Neural progenitor cell (in vitro differentiated cells): ENCODE results near the gene STARD3. TPM values are rescaled to one million over a fixed set of nuclear protein-coding genes. Genes with fewer than 3 reads are reported as not detected.

Experiments used
- DNase-seq: peaks from one replicate; pipeline ENCODE4 v3.0.0-alpha.2; 2016; ENCODE audit warnings: low spot score
- H2AFZ ChIP-seq: fragments of 200-600 bp; sonication (generic); replicated peaks from 2 replicates; pipeline ENCODE4 v1.6.1; 2016; ENCODE audit warnings: antibody characterized with exemption
- H3F3A ChIP-seq: fragments of 200-600 bp; sonication (generic); 2 replicates; pipeline ENCODE4 v1.6.1; 2016; ENCODE audit warnings: antibody characterized with exemption, low read depth
- H3K27ac ChIP-seq: fragments of 200-600 bp; sonication (generic); 2 replicates; pipeline ENCODE4 v1.5.1; 2016; ENCODE audit warnings: mild to moderate bottlenecking
- H3K27me3 ChIP-seq: fragments of 200-600 bp; sonication (generic); 2 replicates; pipeline ENCODE4 v1.6.1; 2016; ENCODE audit warnings: mild to moderate bottlenecking, moderate library complexity
- H3K36me3 ChIP-seq: fragments of 200-600 bp; sonication (generic); 2 replicates; pipeline ENCODE4 v1.5.1; 2016
- H3K4me1 ChIP-seq: fragments of 200-600 bp; sonication (generic); 2 replicates; pipeline ENCODE4 v1.6.1; 2016; ENCODE audit warnings: mixed run types
- H3K4me2 ChIP-seq: fragments of 200-600 bp; sonication (generic); 2 replicates; pipeline ENCODE4 v1.6.1; 2016
- H3K4me3 ChIP-seq: fragments of 200-600 bp; sonication (generic); 2 replicates; pipeline ENCODE4 v1.5.1; 2016
- H3K79me2 ChIP-seq: fragments of 200-600 bp; sonication (generic); 2 replicates; pipeline ENCODE4 v1.6.1; 2016; ENCODE audit warnings: low read depth
- H3K9ac ChIP-seq: fragments of 200-600 bp; sonication (generic); 2 replicates; pipeline ENCODE4 v1.6.1; 2016
- H3K9me3 ChIP-seq: fragments of 200-600 bp; sonication (generic); 2 replicates; pipeline ENCODE4 v1.5.1; 2016; ENCODE audit warnings: low read depth
- H4K20me1 ChIP-seq: fragments of 200-600 bp; sonication (generic); 2 replicates; pipeline ENCODE4 v1.6.1; 2016; ENCODE audit warnings: low read depth
- H3K27ac Mint-ChIP-seq: 3 replicates; pipeline ENCODE4 v1.8.0; 2021; ENCODE audit warnings: mixed read lengths
- H3K27me3 Mint-ChIP-seq: 2 replicates; pipeline ENCODE4 v1.8.0; 2022; ENCODE audit warnings: low read depth, mild to moderate bottlenecking, inconsistent platforms, moderate library complexity, mixed read lengths; ENCODE audit not compliant: insufficient read depth
- H3K36me3 Mint-ChIP-seq: 3 replicates; pipeline ENCODE4 v1.8.0; 2021; ENCODE audit warnings: mixed read lengths
- H3K4me1 Mint-ChIP-seq: 3 replicates; pipeline ENCODE4 v1.8.0; 2021; ENCODE audit warnings: mixed read lengths
- H3K4me3 Mint-ChIP-seq: 3 replicates; pipeline ENCODE4 v1.8.0; 2021; ENCODE audit warnings: mild to moderate bottlenecking, moderate library complexity, mixed read lengths
- H3K9me3 Mint-ChIP-seq: 3 replicates; pipeline ENCODE4 v1.8.0; 2020; ENCODE audit warnings: mixed read lengths
- CTCF ChIP-seq: fragments of 200-600 bp; sonication (generic); IDR thresholded peaks from 2 replicates; pipeline ENCODE4 v1.5.1; 2017; ENCODE audit warnings: antibody characterized with exemption, mild to moderate bottlenecking
- EZH2 ChIP-seq: fragments of 200-600 bp; sonication (generic); IDR thresholded peaks from 2 replicates; pipeline ENCODE4 v1.6.1; 2017; ENCODE audit warnings: antibody characterized with exemption, mild to moderate bottlenecking, moderate library complexity
- EZH2phosphoT487 ChIP-seq: fragments of 200-600 bp; sonication (generic); IDR thresholded peaks from 2 replicates; pipeline ENCODE4 v1.6.1; 2017; ENCODE audit warnings: antibody characterized with exemption
- total RNA-seq: library from RNA; depleted of rRNA; stranded (reverse); fragments of >200 nt; gene quantifications from 2 replicates; pipeline ENCODE4 v1.2.3, GENCODE V29; 2015; ENCODE audit warnings: low replicate concordance

The STARD3 gene
- total RNA-seq, 1 donor from 2014 or later = 21.5 TPM

- Histone ChIP-seq H2AFZ (no peak overlapping the region), H3K4me2 (no peak overlapping the region), H3K27me3 (peaks cover 100% of the 10 kb centered on the region), H3K27ac (no peak overlapping the region), H3K9ac (no peak overlapping the region), H3K36me3 (no peaks in the 10 kb centered on the region), H3K79me2 (no peaks in the 10 kb centered on the region), H3K4me1 (peaks cover 9% of the 10 kb centered on the region), H3K4me3 (no peak overlapping the region), H3K9me3 (no peaks in the 10 kb centered on the region), H4K20me1 (peaks cover 100% of the 10 kb centered on the region), H3F3A (peaks cover 31% of the 10 kb centered on the region)
- no peak overlapping the region for H3K4me3 Mint-ChIP-seq
- TF ChIP-seq CTCF = no peak
- TF ChIP-seq EZH2phosphoT487 = peak; percentile 90
- TF ChIP-seq EZH2 = peak; percentile 61
- H3K36me3 Mint-ChIP-seq = no peaks in the 10 kb centered on the region
- H3K27me3 Mint-ChIP-seq = peaks cover 90% of the 10 kb centered on the region
- H3K4me1 Mint-ChIP-seq = peaks cover 5% of the 10 kb centered on the region
- DNase-seq = no peak
- H3K27ac Mint-ChIP-seq = no peak overlapping the region
- peaks cover 6% of the 10 kb centered on the region for H3K9me3 Mint-ChIP-seq
These were observed 35.8 kb upstream of the STARD3 start for GRCh38 chr17:39600997-39601597.

GRCh38 chr17:39601758-39602532 is 35.0 kb upstream of the STARD3 start:
- H4K20me1 ChIP-seq = peaks cover 100% of the 10 kb centered on the region
- H3K4me2 ChIP-seq = no peak overlapping the region
- peaks cover 32% of the 10 kb centered on the region for H3F3A ChIP-seq
- no peaks in the 10 kb centered on the region for H3K79me2 ChIP-seq
- peaks cover 84% of the 10 kb centered on the region for H3K27me3 Mint-ChIP-seq
- peaks cover 18% of the 10 kb centered on the region for H3K4me1 ChIP-seq
- no peak overlapping the region for H3K27ac ChIP-seq
- H3K36me3 ChIP-seq = no peaks in the 10 kb centered on the region
- H3K4me1 Mint-ChIP-seq = peaks cover 5% of the 10 kb centered on the region
- no peak overlapping the region for H3K27ac Mint-ChIP-seq
- H3K27me3 ChIP-seq = peaks cover 100% of the 10 kb centered on the region
- H3K9me3 ChIP-seq = no peaks in the 10 kb centered on the region
- TF ChIP-seq EZH2phosphoT487 (peak; percentile 25), CTCF (no peak)
- H3K4me3 ChIP-seq = no peak overlapping the region
- no peak overlapping the region for H3K9ac ChIP-seq
- no peak overlapping the region for H3K4me3 Mint-ChIP-seq
- no peak overlapping the region for H2AFZ ChIP-seq
- peaks cover 5% of the 10 kb centered on the region for H3K9me3 Mint-ChIP-seq
- no peaks in the 10 kb centered on the region for H3K36me3 Mint-ChIP-seq
- DNase-seq = peak; percentile 57

- Histone ChIP-seq H3K9me3 (no peaks in the 10 kb centered on the region), H3K27ac (no peak overlapping the region), H3K27me3 (peaks cover 100% of the 10 kb centered on the region), H3K9ac (no peak overlapping the region), H2AFZ (no peak overlapping the region), H3K36me3 (no peaks in the 10 kb centered on the region), H3F3A (peaks cover 32% of the 10 kb centered on the region), H4K20me1 (peaks cover 100% of the 10 kb centered on the region), H3K4me2 (no peak overlapping the region), H3K4me1 (peaks cover 23% of the 10 kb centered on the region), H3K4me3 (no peak overlapping the region), H3K79me2 (no peaks in the 10 kb centered on the region)
- H3K36me3 Mint-ChIP-seq = no peaks in the 10 kb centered on the region
- H3K9me3 Mint-ChIP-seq = peaks cover 5% of the 10 kb centered on the region
- TF ChIP-seq EZH2 = peak; percentile 69
- no peak for TF ChIP-seq EZH2phosphoT487
- no peak for TF ChIP-seq CTCF
- H3K27me3 Mint-ChIP-seq = peaks cover 85% of the 10 kb centered on the region
- no peak for DNase-seq
- H3K4me1 Mint-ChIP-seq = peaks cover 5% of the 10 kb centered on the region
- H3K27ac Mint-ChIP-seq = no peak overlapping the region
- no peak overlapping the region for H3K4me3 Mint-ChIP-seq
These were observed 34.2 kb upstream of the STARD3 start for GRCh38 chr17:39602533-39603303.
